GM23248 (cell line): ENCODE data around the gene VIPR2. TPM values are rescaled to one million over a fixed set of nuclear protein-coding genes. Genes with fewer than 3 reads are reported as not detected.
"Not testable (repeated sequence)": the region's sequence is repeated elsewhere in the genome, so short reads cannot be mapped to it uniquely, and the experiment has no call there.

Experiments
- DNase-seq: peaks from one replicate; pipeline ENCODE4 v3.0.0-alpha.2; 2015
- H2AFZ ChIP-seq: fragments of 200-600 bp; sonication (generic); 2 replicates; pipeline ENCODE4 v1.6.1; 2016; ENCODE audit warnings: antibody characterized with exemption
- H3F3A ChIP-seq: fragments of 200-600 bp; sonication (generic); 2 replicates; pipeline ENCODE4 v1.6.1; 2016; ENCODE audit warnings: mild to moderate bottlenecking, antibody characterized with exemption, mixed run types; ENCODE audit not compliant: insufficient read depth
- H3K27ac ChIP-seq: fragments of 200-600 bp; sonication (generic); 2 replicates; pipeline ENCODE4 v1.5.1; 2016; ENCODE audit warnings: mild to moderate bottlenecking
- H3K27me3 ChIP-seq: fragments of 200-600 bp; sonication (generic); replicated peaks from 2 replicates; pipeline ENCODE4 v1.6.1; 2016; ENCODE audit warnings: mild to moderate bottlenecking; ENCODE audit not compliant: insufficient read depth
- H3K36me3 ChIP-seq: fragments of 200-600 bp; sonication (generic); 2 replicates; pipeline ENCODE4 v1.6.1; 2016; ENCODE audit warnings: low read depth, mild to moderate bottlenecking
- H3K4me1 ChIP-seq: fragments of 200-600 bp; sonication (generic); 2 replicates; pipeline ENCODE4 v1.6.1; 2016; ENCODE audit warnings: mild to moderate bottlenecking; ENCODE audit not compliant: insufficient read depth
- H3K4me2 ChIP-seq: fragments of 200-600 bp; sonication (generic); one replicate; pipeline ENCODE4 v1.6.1; 2016; ENCODE audit warnings: mild to moderate bottlenecking; ENCODE audit not compliant: unreplicated experiment
- H3K4me3 ChIP-seq: fragments of 200-600 bp; sonication (generic); 2 replicates; pipeline ENCODE4 v1.5.1; 2016; ENCODE audit warnings: mild to moderate bottlenecking
- H3K79me2 ChIP-seq: fragments of 200-600 bp; sonication (generic); 2 replicates; pipeline ENCODE4 v1.6.1; 2016; ENCODE audit warnings: mild to moderate bottlenecking; ENCODE audit not compliant: insufficient read depth
- H3K9ac ChIP-seq: fragments of 200-600 bp; sonication (generic); 2 replicates; pipeline ENCODE4 v1.6.1; 2016; ENCODE audit warnings: mild to moderate bottlenecking
- H3K9me2 ChIP-seq: fragments of 200-600 bp; sonication (generic); 2 replicates; pipeline ENCODE4 v1.6.1; 2016; ENCODE audit warnings: mixed run types, mild to moderate bottlenecking, moderate library complexity; ENCODE audit not compliant: insufficient read depth
- H3K9me3 ChIP-seq: fragments of 200-600 bp; sonication (generic); one replicate; pipeline ENCODE4 v1.6.1; 2017; ENCODE audit warnings: low read depth
- H4K20me1 ChIP-seq: fragments of 200-600 bp; sonication (generic); 2 replicates; pipeline ENCODE4 v1.6.0; 2016; ENCODE audit not compliant: insufficient read depth
- EZH2 ChIP-seq: fragments of 200-600 bp; sonication (generic); IDR thresholded peaks from 2 replicates; pipeline ENCODE4 v1.6.1; 2018; ENCODE audit warnings: antibody characterized with exemption, mild to moderate bottlenecking; ENCODE audit not compliant: insufficient read depth, poor library complexity, severe bottlenecking
- EZH2phosphoT487 ChIP-seq: fragments of 200-600 bp; sonication (generic); IDR thresholded peaks from 2 replicates; pipeline ENCODE4 v1.6.1; 2018; ENCODE audit warnings: antibody characterized with exemption, moderate library complexity, mild to moderate bottlenecking, low read depth; ENCODE audit not compliant: insufficient read depth
- WGBS, 2 experiments: methylation state at CpG; one replicate each; pipeline ENCODE4 v1.1.6; 2015 to 2017; ENCODE audit warnings: low lambda C conversion rate in 2 of 2, low coverage in 1 of 2; ENCODE audit errors: missing lambda C conversion rate in 2 of 2; 5-methylcytosine and 5-hydroxymethylcytosine counted together
- in situ Hi-C: fragments of 300-500 bp; cut with MboI; formaldehyde crosslinking; loops from 2 replicates; pipeline ENCODE4 v1.15.0; 2020
- polyA plus RNA-seq: library from polyadenylated mRNA; unstranded; fragments of >200 nt; fragmentation: Nextera tagmentation; extraction: Ambion mirVana; gene quantifications from 2 replicates; pipeline ENCODE4 v1.2.1, GENCODE V29; 2016
- total RNA-seq: library from RNA; depleted of rRNA; stranded (reverse); fragments of >200 nt; shearing (Covaris generic); gene quantifications from 2 replicates; pipeline ENCODE4 v1.2.3, GENCODE V29; 2014

Gene VIPR2
- total and polyA plus RNA-seq, 2 experiments from 2014 or later, result not detected

- DNase-seq, result no peak
- Histone ChIP-seq H4K20me1 (no peaks in the 10 kb centered on the region), H3F3A (no peaks in the 10 kb centered on the region), H3K9me3 (no peaks in the 10 kb centered on the region), H3K9ac (no peak overlapping the region), H3K27me3 (no peaks in the 10 kb centered on the region), H2AFZ (no peak overlapping the region), H3K4me3 (no peak overlapping the region), H3K9me2 (no peaks in the 10 kb centered on the region), H3K4me2 (no peak overlapping the region), H3K79me2 (no peaks in the 10 kb centered on the region), H3K4me1 (no peaks in the 10 kb centered on the region), H3K36me3 (no peaks in the 10 kb centered on the region), H3K27ac (no peak overlapping the region)
- TF ChIP-seq EZH2 (no peak), EZH2phosphoT487 (no peak)
- in situ Hi-C loops, result no loop called here
- 31 to 33% methylated on average over 12 of the region's 12 CpGs for WGBS, 2 experiments
Measured at GRCh38 chr7:159001811-159002210, 142.9 kb downstream of the VIPR2 start.

GRCh38 chr7:159000859-159001435 lies 143.7 kb downstream of the VIPR2 start:
- Histone ChIP-seq H3F3A (no peaks in the 10 kb centered on the region), H3K4me2 (no peak overlapping the region), H4K20me1 (no peaks in the 10 kb centered on the region), H3K36me3 (no peaks in the 10 kb centered on the region), H3K9me3 (no peaks in the 10 kb centered on the region), H3K9ac (no peak overlapping the region), H3K9me2 (no peaks in the 10 kb centered on the region), H3K4me3 (no peak overlapping the region), H3K27me3 (no peaks in the 10 kb centered on the region), H3K4me1 (no peaks in the 10 kb centered on the region), H3K27ac (no peak overlapping the region), H2AFZ (no peak overlapping the region), H3K79me2 (no peaks in the 10 kb centered on the region)
- DNase-seq, result no peak
- in situ Hi-C loops, result no loop called here
- 50 to 51% methylated on average over 21 of the region's 21 CpGs for WGBS, 2 experiments
- TF ChIP-seq EZH2phosphoT487 (no peak), EZH2 (no peak)

GRCh38 chr7:159000070-159000469 lies 144.6 kb downstream of the VIPR2 start:
- 35 to 44% methylated on average over 13 of the region's 13 CpGs for WGBS, 2 experiments
- no peaks in the 10 kb centered on the region for H3K4me1 ChIP-seq
- H3K79me2 ChIP-seq, result no peaks in the 10 kb centered on the region
- no peaks in the 10 kb centered on the region for H3K9me2 ChIP-seq
- H4K20me1 ChIP-seq, result no peaks in the 10 kb centered on the region
- TF ChIP-seq EZH2, result no peak
- no peak overlapping the region for H3K9ac ChIP-seq
- H3K27ac ChIP-seq, result no peak overlapping the region
- DNase-seq, result no peak
- no peak overlapping the region for H3K4me3 ChIP-seq
- H3F3A ChIP-seq, result no peaks in the 10 kb centered on the region
- no peak overlapping the region for H2AFZ ChIP-seq
- no peaks in the 10 kb centered on the region for H3K9me3 ChIP-seq
- in situ Hi-C loops, result no loop called here
- no peaks in the 10 kb centered on the region for H3K27me3 ChIP-seq
- no peak overlapping the region for H3K4me2 ChIP-seq
- H3K36me3 ChIP-seq, result no peaks in the 10 kb centered on the region

GRCh38 chr7:158999496-158999895 lies 145.2 kb downstream of the VIPR2 start:
- TF ChIP-seq EZH2phosphoT487 (no peak), EZH2 (no peak)
- in situ Hi-C loops, result no loop called here
- 62 to 66% methylated on average over 12 to 21 of the region's 21 CpGs for WGBS, 2 experiments
- H3K4me2 ChIP-seq, result no peak overlapping the region
- no peaks in the 10 kb centered on the region for H3K9me3 ChIP-seq
- no peak overlapping the region for H3K27ac ChIP-seq
- no peaks in the 10 kb centered on the region for H4K20me1 ChIP-seq
- no peak for DNase-seq
- no peak overlapping the region for H2AFZ ChIP-seq
- no peaks in the 10 kb centered on the region for H3K27me3 ChIP-seq
- H3K36me3 ChIP-seq, result no peaks in the 10 kb centered on the region
- H3K4me3 ChIP-seq, result no peak overlapping the region
- H3K9me2 ChIP-seq, result no peaks in the 10 kb centered on the region
- H3K9ac ChIP-seq, result no peak overlapping the region
- no peaks in the 10 kb centered on the region for H3K79me2 ChIP-seq
- no peaks in the 10 kb centered on the region for H3F3A ChIP-seq
- H3K4me1 ChIP-seq, result no peaks in the 10 kb centered on the region

- H3K79me2 ChIP-seq, H3K27me3 ChIP-seq, H3K27ac ChIP-seq, DNase-seq, in situ Hi-C loops, H3K4me2 ChIP-seq, H3K9me2 ChIP-seq, H3K4me3 ChIP-seq, H3K9me3 ChIP-seq, H3F3A ChIP-seq, H4K20me1 ChIP-seq, H3K9ac ChIP-seq, H3K4me1 ChIP-seq, H2AFZ ChIP-seq, H3K36me3 ChIP-seq: not testable (repeated sequence)
- WGBS, 2 experiments, result 62% methylated on average over 7 of the region's 9 CpGs; no CpG with 5 or more reads in 1 of the 2 experiments
Measured at GRCh38 chr7:158998261-158998660, 146.4 kb downstream of the VIPR2 start.
